AG04450 (cell line): ENCODE measurements around the gene PCCB. TPM values are rescaled to one million over a fixed set of nuclear protein-coding genes. Genes with fewer than 3 reads are reported as not detected.

ENCODE experiments used
- CTCF ChIA-PET: fragments of 300-600, 350-600 bp; formaldehyde crosslinking; extraction: SDS; loops from one replicate; lab custom pipeline; 2022; ENCODE audit warnings: antibody characterized with exemption, inconsistent platforms; lab: Charles Lee
- POLR2A ChIA-PET: fragments of 350-600 bp; formaldehyde crosslinking; extraction: SDS; loops from one replicate; lab custom pipeline; 2021; ENCODE audit warnings: antibody characterized with exemption, inconsistent platforms; lab: Yijun Ruan, JAX
- DNase-seq: peaks from one replicate; pipeline ENCODE4 v3.0.0-alpha.2; 2011; ENCODE audit warnings: low read depth, low spot score
- H3K27ac ChIP-seq: one replicate; pipeline ENCODE4 v1.5.1; 2012; ENCODE audit warnings: low read depth, low read length, control low read depth
- H3K27me3 ChIP-seq: one replicate; pipeline ENCODE4 v1.6.0; 2012; ENCODE audit warnings: low read length; ENCODE audit not compliant: control insufficient read depth, insufficient read depth
- H3K4me3 ChIP-seq: 2 replicates; pipeline ENCODE4 v1.5.1; 2011; ENCODE audit warnings: mild to moderate bottlenecking, low read depth, low read length, control low read depth
- H3K9me3 ChIP-seq: 2 replicates; pipeline ENCODE4 v1.5.1; 2012; ENCODE audit warnings: low read length; ENCODE audit not compliant: control insufficient read depth, insufficient read depth
- polyA plus RNA-seq: library from polyadenylated mRNA; depleted of rRNA; stranded (reverse); fragments of >200 nt; gene quantifications from 2 replicates; pipeline ENCODE4 v1.2.3, GENCODE V29; 2011
- TF ChIP-seq, protein P1 (sequence below): IDR thresholded peaks from 2 replicates; pipeline ENCODE4 v1.5.1; 2011; ENCODE audit warnings: low read depth, low read length, control low read depth, inconsistent platforms

Gene PCCB
- polyA plus RNA-seq, 1 experiment: 67.7 TPM

DNA sequence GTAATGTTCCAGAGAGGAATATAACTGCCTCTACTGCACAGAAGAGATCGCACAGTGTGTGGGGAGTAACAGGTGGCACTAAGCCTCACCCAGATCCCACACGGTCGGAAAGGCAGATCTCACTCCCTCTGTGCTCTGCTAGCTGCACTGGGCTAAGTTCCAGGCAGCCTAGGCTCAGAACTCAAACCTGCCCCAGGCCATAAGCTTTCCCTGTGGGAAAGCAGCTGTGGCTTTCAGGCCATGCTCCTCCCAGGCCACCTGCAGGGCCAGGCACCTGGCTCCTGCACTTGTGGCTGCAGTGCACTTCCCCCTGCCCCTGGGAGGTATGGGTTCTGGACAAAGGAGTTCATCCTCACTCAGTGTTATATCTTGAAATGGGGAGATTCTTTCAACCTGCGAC is 27.5 kb downstream of the PCCB start:
- H3K27ac ChIP-seq: no peak overlapping the region
- peaks cover 11% of the 10 kb centered on the region for H3K9me3 ChIP-seq
- H3K4me3 ChIP-seq: no peak overlapping the region
- ChIA-PET CTCF (no interaction called here), POLR2A (no interaction called here)
- no peaks in the 10 kb centered on the region for H3K27me3 ChIP-seq
- no peak for DNase-seq
- TF ChIP-seq, protein P1, sequence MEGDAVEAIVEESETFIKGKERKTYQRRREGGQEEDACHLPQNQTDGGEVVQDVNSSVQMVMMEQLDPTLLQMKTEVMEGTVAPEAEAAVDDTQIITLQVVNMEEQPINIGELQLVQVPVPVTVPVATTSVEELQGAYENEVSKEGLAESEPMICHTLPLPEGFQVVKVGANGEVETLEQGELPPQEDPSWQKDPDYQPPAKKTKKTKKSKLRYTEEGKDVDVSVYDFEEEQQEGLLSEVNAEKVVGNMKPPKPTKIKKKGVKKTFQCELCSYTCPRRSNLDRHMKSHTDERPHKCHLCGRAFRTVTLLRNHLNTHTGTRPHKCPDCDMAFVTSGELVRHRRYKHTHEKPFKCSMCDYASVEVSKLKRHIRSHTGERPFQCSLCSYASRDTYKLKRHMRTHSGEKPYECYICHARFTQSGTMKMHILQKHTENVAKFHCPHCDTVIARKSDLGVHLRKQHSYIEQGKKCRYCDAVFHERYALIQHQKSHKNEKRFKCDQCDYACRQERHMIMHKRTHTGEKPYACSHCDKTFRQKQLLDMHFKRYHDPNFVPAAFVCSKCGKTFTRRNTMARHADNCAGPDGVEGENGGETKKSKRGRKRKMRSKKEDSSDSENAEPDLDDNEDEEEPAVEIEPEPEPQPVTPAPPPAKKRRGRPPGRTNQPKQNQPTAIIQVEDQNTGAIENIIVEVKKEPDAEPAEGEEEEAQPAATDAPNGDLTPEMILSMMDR: no peak

DNA sequence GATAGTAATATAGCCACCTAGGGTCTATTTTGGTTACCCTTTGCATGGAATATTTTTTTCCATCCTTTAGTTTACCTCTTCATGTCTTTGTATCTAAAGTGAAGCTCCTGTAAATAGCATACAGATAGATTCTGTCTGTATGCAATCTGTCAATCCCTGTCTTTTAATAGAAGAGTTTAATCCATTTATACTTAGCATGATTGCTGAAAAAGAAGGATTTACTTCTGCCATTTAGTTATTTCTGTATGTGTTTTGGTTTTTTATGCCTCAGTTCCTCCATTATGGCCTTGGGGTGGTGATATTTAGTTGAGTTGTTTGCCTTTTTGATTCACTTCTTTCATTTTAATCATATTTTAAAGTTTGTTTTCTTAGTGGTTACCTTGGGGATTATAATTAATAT is 29.0 kb downstream of the PCCB start:
- TF ChIP-seq, protein P1: no peak
- no peak overlapping the region for H3K4me3 ChIP-seq
- H3K9me3 ChIP-seq: peaks cover 11% of the 10 kb centered on the region
- POLR2A ChIA-PET: no interaction called here
- DNase-seq: no peak
- CTCF ChIA-PET: no interaction called here
- H3K27me3 ChIP-seq: no peaks in the 10 kb centered on the region
- no peak overlapping the region for H3K27ac ChIP-seq

DNA sequence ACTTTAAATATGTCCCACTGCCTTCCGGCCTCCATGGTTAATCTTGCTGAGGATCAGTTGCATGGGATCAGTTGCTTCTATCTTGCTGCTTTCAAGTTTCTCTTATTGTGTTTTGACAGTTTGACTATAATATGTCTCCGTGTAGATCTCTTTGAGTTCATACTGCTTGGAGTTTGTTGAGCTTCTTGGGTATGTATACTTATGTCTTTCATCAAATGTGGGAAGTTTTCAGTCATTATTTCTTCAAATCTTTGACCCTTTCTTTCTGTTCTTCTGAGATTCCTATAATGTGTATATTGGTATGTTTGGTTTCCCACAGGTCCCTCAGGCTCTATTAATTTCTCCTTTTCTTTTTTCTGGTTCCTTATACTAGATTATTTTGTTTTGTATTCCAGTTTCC is 30.8 kb downstream of the PCCB start:
- TF ChIP-seq, protein P1: no peak
- H3K27ac ChIP-seq: no peak overlapping the region
- H3K4me3 ChIP-seq: no peak overlapping the region
- no peak for DNase-seq
- peaks cover 11% of the 10 kb centered on the region for H3K9me3 ChIP-seq
- H3K27me3 ChIP-seq: no peaks in the 10 kb centered on the region
- ChIA-PET POLR2A (no interaction called here), CTCF (no interaction called here)

DNA sequence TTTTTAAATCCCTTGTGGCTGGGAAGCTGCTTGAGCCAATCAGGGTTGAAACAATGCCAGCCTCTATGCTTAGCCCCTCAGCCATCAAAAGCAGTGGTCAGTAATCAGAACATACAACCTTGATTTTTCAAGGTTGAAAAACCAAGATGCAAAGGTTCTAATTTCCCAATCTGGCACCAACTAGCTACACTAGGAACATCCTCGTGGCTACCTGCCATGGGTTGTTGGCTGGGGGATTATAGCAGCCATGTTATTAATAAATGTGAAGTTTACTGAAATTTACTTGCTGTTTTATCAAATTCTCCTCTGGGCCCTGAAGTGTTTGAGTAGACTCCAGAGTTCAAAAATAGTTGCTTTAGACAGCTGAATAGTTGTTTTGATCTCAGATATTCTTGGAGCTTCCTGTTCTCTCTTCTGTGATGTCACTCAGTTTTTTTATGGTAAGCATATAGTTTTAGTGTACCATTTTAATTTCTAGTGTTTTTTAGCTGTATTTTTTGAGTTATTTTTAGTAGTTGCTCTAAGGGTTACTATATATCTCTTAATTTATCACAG is 31.9 kb downstream of the PCCB start:
- Histone ChIP-seq H3K4me3 (no peak overlapping the region), H3K27me3 (no peaks in the 10 kb centered on the region), H3K27ac (no peak overlapping the region), H3K9me3 (peaks cover 11% of the 10 kb centered on the region)
- ChIA-PET CTCF (interaction anchor here (0.8 to 1.1 kb wide), 3 partner anchors 211 to 732 kb away, joined by 4 to 6 read pairs (median 4); partner anchors contain the start of gene STAG1), POLR2A (no interaction called here)
- TF ChIP-seq, protein P1: no peak
- DNase-seq: no peak

DNA sequence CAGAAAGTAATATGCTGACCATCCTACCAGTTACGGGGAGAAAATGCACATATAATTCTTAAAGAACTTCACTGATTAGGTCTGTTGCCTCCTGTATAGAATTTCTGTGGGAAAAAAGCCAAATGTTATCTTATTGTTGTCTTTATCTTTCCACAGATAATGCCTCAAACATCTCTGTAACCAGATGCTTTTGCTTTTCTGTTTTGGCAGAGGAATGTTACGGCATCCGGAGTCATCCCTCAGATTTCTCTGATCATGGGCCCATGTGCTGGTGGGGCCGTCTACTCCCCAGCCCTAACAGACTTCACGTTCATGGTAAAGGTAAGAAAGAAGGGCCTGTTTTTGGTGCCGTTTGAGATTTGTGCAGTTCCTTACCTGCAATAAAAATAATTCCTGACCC is 33.5 kb downstream of the PCCB start:
- Histone ChIP-seq H3K27me3 (no peaks in the 10 kb centered on the region), H3K9me3 (peaks cover 11% of the 10 kb centered on the region), H3K4me3 (no peak overlapping the region), H3K27ac (no peak overlapping the region)
- POLR2A ChIA-PET: no interaction called here
- TF ChIP-seq, protein P1: no peak
- no peak for DNase-seq
- CTCF ChIA-PET: interaction anchor here (1.6 kb wide), 1 partner anchor 469 kb away, joined by 4 read pairs; the partner anchor contains the start of gene STAG1
